Stimulated activated CD4-positive, alpha-beta T cell treated with anti-CD3 and anti-CD28 coated beads, Interleukin-4, amount 100 ng/mL, for 24 hours (primary cell): ENCODE results near the gene OR2S2.
"Not testable (repeated sequence)": the region's sequence is repeated elsewhere in the genome, so short reads cannot be mapped to it uniquely, and the experiment has no call there.

Experiments used
- DNase-seq: peaks from one replicate; pipeline ENCODE4 v3.0.0-alpha.2; 2020

OR2S2 gene, protein sequence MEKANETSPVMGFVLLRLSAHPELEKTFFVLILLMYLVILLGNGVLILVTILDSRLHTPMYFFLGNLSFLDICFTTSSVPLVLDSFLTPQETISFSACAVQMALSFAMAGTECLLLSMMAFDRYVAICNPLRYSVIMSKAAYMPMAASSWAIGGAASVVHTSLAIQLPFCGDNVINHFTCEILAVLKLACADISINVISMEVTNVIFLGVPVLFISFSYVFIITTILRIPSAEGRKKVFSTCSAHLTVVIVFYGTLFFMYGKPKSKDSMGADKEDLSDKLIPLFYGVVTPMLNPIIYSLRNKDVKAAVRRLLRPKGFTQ

DNA sequence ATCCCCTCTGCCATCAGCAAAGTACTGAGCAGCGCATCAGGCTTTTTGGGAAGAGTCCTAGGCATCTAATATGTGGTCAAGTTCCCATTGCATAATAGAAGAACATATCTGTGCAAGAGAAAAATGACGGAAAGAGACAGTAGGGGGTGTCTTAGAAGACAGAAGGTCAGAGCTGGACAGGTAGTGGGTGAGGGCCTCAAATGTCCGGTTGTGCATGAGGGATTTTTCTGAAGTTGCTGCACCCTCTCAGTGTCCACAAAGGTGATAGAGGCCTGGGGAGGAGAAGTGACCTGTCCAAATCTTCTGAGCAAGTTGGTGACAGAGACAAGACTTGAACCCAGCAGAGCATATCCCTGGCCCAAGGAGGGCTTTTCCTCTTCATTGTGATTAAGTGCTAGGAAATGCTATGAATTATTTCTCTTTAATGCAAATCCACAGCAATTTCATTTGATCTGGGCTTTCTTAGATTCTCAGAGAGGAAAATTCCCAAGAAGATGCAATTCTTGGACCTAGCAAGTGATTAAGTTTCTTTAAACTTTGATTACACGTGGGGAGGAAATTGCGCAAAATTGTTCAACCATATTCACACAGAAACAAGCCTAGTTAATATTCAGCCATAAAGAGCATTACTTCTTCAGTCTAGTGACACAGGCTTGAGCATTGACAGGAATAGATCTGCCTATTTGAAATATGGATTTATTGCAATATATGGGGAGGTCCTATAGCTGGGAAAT is at the start of gene OR2S2:
OR2S2 (minus strand) TSS at position 51 of the 734 bp plus-strand sequence. CDS start 56 bp downstream, outside the sequence.
- no peak for DNase-seq

DNA sequence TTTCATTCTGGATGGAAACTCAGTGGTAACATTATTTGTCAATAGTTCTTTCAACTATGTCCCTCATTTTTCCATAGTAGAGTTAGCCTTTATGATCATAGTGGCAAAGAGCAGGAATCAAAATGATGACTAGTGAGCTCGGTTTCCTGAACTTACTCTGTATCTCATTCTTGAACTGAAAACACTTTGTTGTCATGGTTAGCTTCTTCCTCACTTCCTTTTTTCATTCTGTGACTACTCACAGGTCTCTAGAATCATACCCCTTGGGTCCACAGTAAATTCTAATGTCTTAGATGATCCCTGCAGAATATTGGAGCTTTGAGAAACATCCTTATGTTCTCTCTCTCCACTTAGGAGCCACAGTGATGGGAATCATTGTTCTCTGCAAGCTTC is 49.4 kb upstream of the OR2S2 start:
- no peak for DNase-seq

DNA sequence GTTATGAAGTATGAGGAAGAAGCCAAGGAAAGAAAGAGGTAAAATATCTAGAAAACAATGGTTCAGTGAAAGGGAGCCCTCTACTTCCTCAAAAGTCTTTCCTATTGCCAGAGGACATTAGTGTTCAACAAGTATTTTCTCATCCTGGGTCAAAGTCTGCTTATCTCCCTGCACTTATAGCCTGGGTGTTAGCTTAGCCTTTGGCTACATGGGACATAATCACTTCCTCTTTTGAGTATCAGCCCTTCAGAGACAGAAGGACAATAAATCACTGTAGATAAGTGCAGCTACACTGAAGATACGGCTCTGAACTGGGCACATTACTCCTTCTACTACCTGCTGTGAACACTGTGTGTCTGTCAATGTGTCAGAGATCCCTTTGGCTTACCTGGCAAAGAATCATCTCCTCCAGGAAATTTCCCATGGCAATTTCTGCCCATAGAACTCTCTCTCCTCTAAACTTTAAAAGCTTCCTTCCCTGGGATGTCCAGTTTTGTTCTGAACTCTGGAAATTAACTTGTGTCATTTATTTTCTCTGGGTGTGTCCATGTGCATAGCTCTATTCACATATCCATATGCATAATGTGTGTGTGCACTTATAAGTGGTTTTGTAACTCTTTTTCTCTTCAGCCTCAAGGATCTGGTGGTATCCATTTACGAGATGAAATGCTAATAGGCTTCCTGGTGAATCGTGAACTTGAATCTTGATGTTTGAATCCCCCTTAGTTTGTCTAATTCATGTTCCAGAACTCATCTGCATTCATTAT is 48.8 kb upstream of the OR2S2 start:
- no peak for DNase-seq

DNA sequence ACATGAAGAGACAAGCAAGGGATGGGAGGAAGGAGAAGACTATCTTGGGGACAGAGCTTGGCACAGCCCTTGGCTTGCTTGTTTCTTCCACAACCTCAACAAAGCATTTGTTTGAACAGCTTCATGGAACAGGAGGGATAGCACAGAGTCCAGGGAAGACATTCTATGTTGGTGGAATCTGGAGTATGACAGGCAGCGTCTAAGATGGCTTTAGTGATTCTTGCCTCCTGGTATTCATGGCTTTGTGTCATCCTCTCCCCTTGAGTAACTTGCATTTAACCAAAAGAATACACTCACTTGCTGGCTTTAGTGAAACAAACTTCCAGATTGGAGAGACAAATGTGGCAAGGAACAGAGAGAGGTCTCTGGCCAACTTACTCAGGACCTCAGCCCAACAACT is 47.9 kb upstream of the OR2S2 start:
- DNase-seq, result no peak

DNA sequence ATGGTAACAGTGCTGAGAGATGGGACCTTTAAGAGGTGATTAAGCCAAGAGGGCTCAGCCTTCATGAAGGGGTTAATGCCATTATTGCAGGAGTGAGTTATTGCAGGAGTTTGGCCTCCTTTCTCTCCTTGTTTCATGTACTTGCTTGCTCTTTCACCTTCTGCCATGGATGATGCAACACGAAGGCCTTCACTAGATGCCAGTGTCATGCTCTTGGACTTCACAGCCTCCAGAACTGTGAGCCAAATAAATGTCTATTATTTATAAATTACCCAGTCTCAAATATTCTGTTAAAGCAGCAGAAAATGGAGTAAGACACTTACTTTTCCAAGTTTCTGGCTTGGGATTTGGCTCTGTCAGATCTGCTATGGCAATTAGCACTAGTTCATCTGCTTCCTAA is 40.4 kb upstream of the OR2S2 start:
- DNase-seq, result no peak

DNA sequence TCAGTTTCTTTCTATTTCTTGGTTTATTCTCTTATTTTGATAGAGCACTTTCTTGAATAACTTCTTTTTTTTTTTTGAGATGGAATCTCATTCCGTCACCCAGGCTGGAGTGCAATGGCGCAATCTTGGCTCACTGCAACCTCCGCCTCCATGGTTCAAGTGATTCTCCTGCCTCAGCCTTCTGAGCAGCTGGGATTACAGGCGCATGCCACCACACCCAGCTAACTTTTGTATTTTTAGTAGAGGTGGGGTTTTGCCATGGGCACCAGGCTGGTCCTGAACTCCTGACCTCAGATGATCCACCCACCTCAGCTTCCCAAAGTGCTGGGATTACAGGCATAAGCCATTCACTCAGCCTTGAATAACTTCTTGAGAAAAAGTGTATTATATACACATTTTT is 39.1 kb upstream of the OR2S2 start:
- DNase-seq, result not testable (repeated sequence)

DNA sequence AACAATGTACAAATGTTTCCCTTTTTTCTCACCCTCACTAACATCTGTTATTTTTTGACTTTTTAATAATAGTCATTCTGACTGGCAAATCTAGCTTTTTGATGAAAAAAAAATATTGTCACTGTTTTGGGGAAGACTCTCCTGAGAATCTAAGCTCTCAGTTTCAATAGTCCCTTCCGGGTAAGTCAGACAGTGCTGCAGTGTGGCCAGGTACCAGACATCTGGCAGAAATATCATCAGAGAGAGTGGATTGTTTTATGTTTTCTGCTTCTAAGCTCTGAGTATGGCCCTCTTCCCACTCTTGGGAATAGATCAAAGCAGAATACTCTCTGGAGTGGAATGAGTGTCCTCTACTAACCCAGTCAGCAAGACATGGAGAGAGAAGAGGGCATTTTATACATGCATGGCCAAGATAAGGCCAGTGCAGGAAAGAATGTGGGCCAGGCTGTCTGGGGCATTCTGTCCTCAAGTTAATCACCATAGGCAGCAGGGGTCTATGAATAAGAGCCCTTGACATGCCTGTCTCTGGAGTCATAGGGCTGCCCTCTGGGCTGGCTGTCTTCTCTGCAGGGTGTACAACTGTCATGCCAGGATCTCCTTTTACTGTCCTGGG is 38.5 kb upstream of the OR2S2 start:
- DNase-seq, result no peak

DNA sequence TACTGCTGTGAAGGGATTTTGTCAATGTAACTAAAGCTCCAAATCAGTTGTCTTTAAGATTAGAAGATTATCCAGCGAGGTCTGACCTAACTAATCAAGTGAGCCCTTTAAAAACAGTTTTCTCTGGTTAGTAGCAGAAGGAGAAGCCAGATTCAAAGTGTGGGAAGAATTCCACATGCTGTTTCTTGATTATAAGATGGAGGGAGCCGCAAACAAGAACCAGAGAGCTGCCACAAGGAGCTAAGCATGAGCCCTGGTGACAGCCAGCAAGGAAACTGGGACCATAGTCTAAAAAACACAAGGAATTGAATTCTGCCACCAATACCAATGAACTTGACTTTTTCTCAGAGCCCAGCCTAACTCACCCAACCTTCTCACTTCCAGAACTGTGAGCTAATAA is 37.0 kb upstream of the OR2S2 start:
- DNase-seq, result no peak

DNA sequence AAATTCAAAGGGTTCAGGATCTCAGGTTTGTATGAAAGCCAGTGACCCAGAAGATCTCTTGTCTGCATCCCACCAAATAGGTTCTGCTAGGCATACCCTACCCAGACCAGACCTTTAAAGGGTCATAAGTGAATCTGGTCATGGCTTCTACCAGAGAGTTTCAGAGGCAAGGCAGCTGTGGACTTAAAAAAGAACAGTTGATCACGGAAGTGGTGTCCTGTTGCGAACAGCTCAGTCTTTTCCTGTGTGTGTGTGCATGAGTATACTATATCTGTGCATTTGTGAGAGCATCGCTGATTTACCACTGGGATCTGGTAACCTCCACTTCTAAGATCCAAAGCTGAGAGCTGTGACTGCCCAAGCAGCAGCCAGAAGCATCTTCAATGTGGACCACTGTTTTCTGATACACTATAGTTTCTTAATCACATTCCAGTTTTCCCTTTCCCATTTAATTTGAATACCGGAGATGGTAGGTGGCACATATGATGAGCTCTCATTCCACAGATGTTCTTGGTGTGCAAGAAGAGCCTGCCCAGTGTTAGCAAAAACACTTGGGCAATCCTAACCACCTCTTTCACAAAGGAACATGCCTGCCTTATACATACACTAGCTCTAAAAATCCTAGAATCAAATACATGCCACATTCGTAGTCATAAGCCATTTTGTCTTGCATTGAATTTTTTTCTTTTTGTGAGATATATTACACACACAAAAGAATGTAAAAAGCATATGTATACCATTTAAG is 36.2 kb upstream of the OR2S2 start:
- no peak for DNase-seq

DNA sequence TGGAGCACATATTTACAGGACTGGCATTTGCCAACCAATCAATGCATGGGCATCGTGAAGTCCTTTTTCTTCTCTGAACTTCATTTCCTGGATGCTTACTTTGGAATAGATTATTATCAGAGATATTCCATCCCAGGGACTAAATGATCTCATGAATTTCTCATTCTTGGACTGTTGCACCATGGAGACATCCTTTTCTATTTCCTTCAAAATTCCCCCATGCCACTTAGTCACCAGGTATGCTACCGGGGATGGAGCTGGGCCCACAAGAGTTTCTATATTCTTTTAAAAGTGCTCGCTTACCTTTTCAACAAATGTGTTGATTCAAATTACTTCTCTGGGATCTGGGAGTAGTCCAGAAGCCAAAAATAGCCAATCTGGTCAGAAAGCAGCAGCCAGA is 35.2 kb upstream of the OR2S2 start:
- not testable (repeated sequence) for DNase-seq

DNA sequence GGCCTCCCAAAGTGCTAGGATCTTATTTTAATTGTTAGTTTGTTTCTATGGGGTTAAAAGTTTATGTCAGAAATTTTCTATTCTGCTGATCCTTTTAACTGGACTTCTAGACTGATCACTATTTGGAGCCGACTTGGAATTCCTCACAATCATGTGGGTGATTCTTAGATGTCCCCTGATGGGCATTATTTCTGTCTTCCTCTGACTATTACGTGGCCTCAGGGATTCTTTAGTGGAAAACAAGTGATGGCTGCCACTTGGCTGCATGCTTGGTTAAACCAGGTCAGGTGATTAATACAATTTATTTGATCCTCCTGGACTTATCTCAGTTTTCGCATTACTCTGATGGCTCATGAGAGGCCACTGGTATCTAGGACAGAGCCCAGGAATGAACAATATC is 32.2 kb upstream of the OR2S2 start:
- DNase-seq, result no peak

DNA sequence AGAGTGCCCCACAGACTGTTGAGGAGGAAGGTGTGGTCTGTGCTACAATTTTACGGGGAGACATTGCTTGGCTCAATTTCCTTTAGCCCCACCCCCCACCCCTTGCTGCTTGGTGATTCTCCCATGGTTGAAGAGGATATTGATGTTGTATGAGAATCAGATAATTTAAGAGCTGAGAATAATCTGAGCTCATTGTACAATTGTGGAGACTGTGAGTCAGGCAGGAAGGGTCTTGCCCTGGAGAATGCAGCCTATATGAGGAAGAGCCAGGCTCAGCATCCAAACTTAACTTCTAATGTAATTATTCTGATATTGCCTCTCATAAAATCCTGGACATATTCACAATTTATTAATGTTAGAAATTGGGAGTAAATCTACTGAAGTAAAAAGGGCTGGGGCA is 26.1 kb upstream of the OR2S2 start:
- DNase-seq, result no peak

DNA sequence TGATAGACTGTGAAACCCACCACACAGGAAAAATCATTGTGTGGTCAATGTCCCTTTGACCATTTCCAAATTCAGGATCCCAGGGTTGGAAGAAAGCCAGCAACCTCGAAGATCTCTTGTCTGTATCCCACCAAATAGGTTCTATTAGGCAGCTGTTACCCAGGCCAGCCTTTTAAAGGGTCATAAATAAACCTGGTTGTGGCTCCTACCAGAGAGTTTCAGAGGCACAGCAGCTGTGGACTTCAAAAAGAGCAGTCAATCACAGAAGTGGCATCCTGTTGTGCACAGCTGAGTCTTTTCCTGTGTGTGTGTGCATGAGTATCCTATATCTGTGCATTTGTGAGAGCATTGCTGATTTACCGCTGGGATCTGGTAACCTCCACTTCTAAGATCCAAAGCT is 23.7 kb upstream of the OR2S2 start:
- no peak for DNase-seq

DNA sequence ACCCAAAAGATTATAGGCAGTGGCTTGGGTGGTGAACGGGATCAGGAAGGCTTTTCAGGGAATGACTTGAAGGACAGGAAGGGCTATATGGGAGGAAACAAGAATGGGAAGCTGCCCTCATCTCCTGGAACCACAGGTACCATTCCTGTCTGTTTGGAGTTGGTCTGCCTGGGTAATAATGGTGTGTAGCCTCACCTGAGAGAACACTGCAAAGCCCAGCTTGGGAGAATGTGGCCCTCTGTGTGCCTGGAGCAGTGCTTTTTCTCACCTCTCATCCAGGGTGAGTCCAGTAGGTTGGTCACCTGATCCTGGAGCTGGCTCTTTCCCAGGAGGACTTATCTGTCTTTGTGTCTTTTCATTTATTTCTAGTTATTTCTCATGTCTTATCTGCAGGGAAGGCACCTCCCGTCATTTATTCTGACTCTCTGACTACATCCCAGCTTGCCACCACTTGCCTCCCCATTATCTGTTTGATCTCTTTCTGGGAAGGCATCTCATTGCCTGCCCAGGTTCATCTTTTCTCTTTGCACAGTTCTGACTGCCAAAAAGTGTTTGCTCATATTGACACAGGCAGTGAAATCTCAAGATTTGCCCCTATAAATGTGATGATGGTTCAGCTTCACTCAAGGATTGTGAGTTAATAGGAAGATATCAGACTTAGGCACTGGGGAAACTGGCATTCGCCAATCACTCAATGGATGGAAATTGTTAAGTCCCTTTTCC is 22.5 kb upstream of the OR2S2 start:
- DNase-seq, result no peak

DNA sequence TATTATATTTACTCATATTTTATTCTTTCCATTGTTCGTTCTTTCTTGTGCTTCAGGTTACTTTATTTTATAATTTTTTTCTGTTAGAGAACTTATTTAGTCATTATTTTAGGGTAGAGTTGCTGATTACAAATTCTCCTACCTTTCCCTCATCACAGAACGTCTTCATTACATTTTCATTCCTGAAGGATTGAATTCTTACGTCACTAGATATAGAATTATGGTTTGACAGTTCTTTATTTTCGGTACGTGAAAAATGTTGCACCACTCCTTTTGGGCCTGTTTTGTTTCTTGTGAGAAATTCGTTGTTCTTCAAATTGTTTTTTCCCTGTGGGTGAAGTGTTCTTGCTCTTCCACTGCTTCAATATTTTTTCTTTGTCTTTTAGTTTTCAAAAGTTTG is 20.8 kb upstream of the OR2S2 start:
- no peak for DNase-seq

DNA sequence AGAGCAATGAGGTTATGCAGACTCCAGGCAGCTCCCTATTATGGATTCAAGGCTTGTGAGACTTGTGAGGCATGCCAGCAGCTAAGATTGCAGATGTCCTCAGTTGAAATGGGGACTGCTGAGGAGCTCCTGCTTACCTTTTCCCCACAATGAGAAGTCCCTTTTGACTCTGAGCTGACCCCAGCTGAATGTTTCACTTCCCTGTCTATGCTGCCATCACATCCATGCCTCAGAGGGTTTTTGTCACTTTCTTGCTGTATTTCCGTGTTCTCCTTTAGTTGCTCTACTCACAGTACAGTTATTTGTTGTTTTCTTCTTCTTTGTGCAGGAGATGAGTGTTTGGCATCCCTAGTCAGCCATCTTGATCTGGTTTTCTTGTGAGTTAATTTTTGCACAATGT is 18.8 kb upstream of the OR2S2 start:
- DNase-seq, result no peak

DNA sequence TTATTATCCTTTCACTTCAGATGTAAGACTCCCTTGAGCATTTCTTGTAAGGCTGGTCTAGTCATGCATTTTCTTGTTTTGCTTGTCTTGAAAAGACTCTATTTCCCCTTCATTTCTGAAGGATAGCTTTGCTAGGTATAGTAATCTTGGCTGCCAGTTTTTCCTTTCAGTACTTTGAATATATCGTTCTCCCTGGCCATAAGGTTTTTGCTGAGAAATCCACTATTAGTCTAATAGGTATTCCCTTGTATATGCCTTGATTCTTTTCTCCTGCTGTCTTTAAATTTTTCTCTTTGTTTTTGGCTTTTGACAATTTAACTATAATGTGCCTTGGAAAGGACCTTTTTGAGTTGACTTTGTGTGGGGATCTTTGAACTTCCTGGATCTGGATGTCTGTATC is 16.8 kb upstream of the OR2S2 start:
- no peak for DNase-seq

DNA sequence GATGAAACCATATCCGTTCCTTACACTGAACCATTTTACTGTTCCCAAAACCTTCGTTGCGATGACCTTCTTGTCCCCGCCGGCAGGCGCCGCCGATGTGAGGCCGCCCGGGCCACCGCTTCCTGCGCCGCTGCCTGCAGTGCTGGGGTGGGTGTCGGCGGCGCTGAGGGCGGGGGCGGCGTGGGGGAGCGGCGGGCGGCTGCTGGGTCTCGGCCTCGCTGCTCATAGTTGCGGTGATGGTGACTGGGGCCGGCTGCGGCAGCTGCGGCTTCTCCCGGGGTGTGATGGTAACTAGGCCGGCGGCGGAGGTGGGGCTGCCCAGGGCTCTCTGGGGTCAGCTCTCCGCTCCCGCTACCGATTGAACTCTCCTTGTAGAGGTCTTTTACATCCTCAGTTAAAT is 14.1 kb upstream of the OR2S2 start:
- peak; percentile 12 for DNase-seq

DNA sequence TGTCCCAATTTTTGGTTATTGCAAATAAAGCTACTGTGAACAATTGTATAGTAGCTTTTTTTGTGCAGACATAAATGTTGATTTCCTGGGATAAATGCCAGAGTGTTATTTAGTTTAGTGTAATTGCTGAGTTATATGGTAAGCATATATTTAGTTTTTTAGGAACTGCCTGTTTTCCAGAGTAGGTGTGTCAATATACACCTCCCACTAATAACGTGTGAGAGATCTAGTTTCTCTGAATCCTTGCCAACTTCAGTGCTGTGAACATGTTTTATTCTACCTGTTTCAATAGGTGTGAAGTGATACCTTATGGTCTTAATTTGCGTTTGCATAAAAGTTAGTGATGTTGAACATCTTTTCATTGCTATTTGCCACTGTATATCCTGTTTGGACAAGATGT is 9.1 kb upstream of the OR2S2 start:
- no peak for DNase-seq

DNA sequence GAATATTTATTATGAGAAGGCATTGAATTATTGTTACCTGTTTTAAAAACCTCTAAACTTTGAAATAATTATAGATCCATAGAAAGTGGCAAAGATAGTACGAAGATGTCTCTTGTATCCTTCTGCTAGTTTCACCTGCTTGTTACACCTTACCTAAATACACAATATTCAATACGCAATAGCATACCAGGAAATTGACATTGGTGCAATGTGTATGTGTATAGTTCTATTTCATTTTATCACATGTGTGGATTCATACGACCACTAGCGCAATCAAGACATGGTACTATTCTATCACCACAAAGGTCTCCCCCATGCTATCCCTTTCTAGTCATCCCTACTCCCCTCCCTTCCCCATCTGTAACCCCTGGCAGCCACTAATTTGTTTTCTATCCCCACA is 8.5 kb upstream of the OR2S2 start:
- DNase-seq, result no peak

DNA sequence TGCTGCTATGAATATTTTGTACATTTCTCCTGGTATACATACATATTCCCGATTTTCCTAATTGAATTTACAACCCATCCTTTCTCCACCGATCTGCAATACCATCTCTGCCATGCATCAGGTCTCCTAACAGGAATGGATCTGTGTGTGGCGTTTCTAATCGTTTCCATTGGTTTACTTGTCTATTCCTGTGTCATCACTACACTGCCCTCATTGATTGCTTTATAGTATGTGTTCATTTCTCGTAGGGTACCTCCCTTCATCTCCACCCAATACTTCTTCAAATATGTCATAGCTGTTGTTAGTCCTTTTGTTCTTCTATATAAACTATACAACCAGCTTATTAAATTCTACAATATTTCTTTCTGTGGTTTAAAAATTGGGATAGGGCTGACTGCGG is 7.1 kb upstream of the OR2S2 start:
- no peak for DNase-seq
